Activated CD8-positive, alpha-beta memory T cell treated with anti-CD3 and anti-CD28 coated beads for 24 hours (primary cell): ENCODE results near the gene UHRF1.
"Not testable (repeated sequence)": the region's sequence is repeated elsewhere in the genome, so short reads cannot be mapped to it uniquely, and the experiment has no call there.

Experiments
- DNase-seq: peaks from one replicate; pipeline ENCODE4 v3.0.0-alpha.2; 2020

Gene UHRF1

GRCh38 chr19:4909156-4909896, at the start of gene UHRF1:
TSS of gene UHRF1 (plus strand) at chr19:4909501. CDS start at chr19:4910886, 1,385 bp downstream.
- DNase-seq: peak; percentile 85

DNA sequence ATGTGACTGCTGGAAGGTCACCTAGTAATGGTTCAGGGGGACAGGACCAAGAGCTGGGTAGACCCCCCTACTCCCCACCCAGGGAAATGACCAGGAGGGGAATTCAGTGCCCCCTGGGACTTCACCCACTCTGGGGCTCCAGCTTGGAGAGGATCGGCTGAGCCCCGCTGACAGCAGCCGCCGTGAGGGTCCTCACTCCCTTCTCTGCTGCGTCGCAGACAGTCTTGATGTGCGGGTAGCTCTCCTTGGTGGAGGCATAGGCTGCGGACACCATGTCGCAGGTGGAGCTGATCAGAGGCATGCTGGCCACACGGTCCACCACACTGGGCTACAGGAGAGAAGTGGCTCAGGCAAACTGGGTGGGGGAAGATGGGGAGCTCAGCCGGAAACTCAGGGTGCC, 49.6 kb upstream of the UHRF1 start:
- DNase-seq: no peak

DNA sequence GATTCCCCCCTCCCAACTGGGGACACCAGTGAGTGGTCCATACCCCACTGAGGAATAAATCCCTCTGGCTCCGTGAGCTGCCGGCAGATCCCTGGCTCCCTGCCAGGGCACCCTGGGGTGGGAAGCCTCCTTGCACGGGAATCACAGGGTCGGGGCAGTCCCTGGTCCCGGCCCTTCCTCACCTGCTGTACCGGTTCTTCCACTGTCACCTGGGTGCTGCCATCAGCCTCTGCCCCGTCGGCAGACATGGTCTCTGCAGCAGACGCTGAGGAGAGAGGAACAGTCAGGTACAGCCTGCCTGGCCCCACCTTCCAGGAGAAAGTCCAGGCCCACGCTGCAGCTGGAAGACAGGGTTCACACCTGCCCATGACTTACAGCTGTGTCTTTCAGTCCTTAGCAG, 48.2 kb upstream of the UHRF1 start:
- DNase-seq: no peak

- DNase-seq: peak; percentile 78
These were observed 42.5 kb upstream of the UHRF1 start for GRCh38 chr19:4866595-4867424.

DNA sequence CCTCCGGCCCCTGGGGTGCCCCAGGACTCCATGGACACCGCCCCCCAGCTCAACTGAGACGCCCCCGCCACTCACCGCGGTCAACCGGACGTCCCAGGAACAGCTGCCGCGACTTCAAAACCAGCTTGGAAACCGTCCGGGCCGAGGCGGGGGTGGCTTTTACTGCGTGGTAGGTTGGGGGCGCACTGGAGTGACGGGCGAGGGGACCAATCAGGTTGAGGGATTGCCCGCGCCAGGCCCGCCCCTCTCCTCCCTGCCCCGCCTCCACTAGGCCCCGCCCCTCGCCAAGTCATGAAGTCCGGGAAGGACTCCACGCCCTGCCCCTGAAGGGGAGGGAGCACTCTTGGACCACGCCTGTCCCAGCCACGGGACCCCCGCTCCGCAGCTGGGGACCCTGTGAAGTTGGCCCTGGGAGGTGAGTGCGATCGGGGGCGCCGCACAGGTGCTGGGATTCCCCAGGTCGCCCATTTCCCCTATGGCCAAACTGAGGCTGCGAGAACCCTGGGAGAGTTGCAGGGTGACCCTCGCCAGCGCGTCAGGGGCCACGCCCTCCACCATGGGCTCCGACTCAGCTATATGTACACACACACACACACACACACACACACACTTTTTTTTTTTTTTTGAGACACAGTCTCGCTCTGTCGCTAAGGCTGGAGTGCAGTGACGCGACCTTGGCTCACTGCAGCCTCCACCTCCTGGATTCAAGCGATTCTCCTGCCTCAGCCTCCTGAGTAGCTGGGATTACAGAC, 41.6 kb upstream of the UHRF1 start, which contains the start of gene PLIN3:
TSS of gene PLIN3 (minus strand) at position 134 of the 752 bp plus-strand sequence. CDS start 6,273 bp downstream, outside the sequence.
- peak; percentile 98 for DNase-seq

- no peak for DNase-seq
These were observed 40.9 kb upstream of the UHRF1 start for GRCh38 chr19:4868286-4868834.

DNA sequence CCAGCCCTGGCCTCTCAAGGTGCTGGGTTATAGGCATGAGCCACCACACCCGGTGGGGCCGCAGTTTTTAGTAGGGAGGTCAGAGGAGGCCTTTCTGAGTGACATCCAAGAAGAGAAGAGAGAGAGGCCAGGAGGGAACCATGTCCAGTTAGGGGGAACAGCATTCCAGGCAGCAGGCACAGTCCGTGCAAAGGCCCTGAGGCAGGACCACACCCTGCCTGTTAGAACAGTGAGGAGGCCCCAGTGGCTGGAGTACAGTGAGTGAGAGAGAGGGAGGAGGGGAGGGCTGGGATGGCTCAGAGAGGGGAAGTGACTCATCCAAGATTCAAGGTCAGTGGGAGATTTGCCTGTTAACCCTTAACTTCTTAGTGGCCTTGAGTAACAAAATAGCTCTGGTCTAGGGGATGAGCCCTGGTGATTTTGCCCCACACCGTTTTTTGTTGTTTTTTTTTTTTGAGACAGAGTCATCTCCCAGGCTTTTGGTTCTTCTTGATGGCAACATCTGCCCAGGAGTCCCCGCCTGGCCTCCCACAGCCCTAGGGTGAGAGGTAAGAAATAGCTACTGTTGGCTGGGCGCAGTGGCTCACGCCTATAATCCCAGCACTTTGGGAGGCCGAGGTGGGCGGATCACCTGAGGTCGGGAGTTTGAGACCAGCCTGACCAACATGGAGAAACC, 39.1 kb upstream of the UHRF1 start:
- no peak for DNase-seq

DNA sequence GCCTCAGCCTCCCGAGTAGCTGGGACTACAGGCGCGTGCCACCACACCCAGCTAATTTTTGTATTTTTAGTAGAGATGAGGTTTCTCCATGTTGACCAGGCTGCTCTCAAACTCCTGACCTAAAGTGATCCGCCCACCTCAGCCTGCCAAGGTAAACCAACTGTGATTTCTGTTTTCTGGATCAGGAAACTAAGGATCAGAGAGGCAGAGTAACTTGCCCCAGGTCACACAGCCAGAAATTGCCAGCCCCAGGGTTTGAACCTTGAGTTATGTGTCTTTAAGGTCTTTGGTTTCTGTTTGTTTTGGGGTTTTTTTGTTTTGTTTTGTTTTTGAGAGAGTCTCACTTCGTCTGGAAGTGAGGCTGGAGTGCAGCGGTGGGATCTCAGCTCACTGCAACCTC, 37.6 kb upstream of the UHRF1 start:
- no peak for DNase-seq

DNA sequence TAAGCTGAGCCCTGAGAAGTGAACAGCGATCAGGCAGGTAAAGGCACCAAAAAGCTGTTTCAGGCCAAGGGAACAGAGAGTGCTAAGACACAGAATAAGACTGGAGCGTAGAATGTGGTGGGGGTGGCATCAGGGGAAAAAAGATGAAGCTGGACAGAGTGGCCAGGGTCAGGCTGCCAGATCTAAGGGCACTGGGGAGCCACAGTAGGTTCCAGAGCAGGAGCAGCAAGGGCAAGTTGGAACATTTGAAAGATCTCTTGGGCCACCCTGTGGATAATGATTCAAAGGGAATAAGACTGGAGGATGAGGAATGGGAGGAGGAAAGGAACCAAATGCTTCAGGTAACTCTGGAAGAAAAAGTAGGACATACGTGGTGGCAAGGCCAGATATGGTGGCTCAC, 35.4 kb upstream of the UHRF1 start:
- DNase-seq: no peak

- DNase-seq: peak; percentile 59
These were observed 31.4 kb upstream of the UHRF1 start for GRCh38 chr19:4877753-4878490.

GRCh38 chr19:4878491-4878968, 30.8 kb upstream of the UHRF1 start:
- DNase-seq: peak; percentile 73

- DNase-seq: no peak
These were observed 30.3 kb upstream of the UHRF1 start for GRCh38 chr19:4879041-4879440.

DNA sequence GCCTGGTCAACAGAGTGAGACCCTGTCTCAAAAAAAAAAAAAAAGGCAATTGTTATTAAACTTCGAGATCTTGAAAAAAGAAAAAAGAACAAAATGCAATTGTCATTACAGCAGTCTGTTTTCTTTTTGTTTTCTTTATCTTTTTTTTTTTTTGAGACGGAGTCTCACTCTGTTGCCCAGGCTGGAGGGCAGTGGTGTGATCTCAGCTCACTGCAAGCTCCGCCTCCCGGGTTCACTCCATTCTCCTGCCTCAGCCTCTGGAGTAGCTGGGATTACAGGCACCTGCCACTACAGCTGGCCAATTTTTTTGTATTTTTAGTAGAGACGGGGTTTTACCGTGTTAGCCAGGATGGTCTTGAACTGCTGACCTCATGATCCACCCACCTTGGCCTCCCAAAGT, 26.4 kb upstream of the UHRF1 start:
- DNase-seq: not testable (repeated sequence)

GRCh38 chr19:4884993-4885392, 24.3 kb upstream of the UHRF1 start:
- DNase-seq: not testable (repeated sequence)

DNA sequence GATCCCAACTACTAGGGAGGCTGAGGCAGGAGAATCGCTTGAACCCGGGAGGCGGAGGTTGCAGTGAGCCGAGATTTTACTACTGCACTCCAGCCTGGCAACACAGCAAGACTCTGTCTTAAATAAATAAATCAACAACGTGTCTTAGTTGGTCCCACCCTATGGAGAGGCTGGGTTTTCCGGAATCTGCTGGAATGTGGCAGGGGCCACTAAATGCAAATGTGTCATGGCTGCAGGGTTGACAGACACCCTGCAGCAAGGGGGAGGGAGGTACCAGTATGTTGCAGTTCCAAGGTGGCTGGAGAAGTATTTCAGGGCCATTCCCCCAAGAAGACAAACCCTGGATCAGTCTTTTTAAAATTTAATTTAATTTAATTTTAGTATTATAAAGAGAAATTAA, 21.5 kb upstream of the UHRF1 start:
- not testable (repeated sequence) for DNase-seq

DNA sequence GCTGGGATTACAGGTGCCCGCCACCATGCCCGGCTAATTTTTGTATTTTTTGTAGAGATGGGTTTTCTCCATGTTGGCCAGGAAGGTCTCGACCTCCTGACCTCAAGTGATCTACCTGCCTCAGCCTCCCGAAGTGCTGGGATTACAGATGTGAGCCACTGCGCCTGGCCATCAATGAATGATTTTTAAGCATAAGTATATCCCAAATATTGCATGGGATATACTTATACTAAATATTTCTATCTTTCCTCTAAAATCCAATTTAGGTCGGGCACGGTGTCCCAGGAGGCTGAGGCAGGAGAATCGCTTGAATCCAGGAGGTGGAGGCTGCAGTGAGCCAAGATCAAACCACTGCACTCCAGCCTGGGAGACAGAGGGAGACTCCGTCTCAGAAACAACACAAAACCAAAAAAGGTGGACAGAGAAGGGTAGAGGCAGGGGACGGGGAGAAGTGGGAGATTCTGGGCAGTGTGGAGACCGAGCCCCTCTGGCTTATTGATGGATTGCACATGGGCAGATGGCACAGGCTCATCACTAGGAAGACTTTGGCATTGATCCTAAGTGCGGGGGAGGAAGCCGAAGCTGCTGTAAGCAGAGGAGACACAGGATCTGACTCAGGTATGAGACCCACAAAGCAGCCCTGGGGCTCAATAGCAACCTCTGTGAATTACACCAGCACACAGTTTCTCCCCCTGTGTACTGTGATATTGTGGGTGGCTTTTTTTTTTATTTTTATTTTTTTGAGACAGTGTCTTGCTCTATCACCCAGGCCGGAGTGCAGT, 20.1 kb upstream of the UHRF1 start:
- no peak for DNase-seq

- DNase-seq: no peak
These were observed 18.2 kb upstream of the UHRF1 start for GRCh38 chr19:4891066-4891465.

GRCh38 chr19:4892962-4893361, 16.3 kb upstream of the UHRF1 start:
- not testable (repeated sequence) for DNase-seq

- DNase-seq: no peak
These were observed 12.9 kb upstream of the UHRF1 start for GRCh38 chr19:4896372-4896771.

- no peak for DNase-seq
These were observed 12.2 kb upstream of the UHRF1 start for GRCh38 chr19:4897146-4897545.

- DNase-seq: not testable (repeated sequence)
These were observed 8.4 kb upstream of the UHRF1 start for GRCh38 chr19:4900879-4901278.
